ENCODE results near the gene TENM4.

Gene TENM4

GRCh38 chr11:79147731-79148130, 293.1 kb downstream of the TENM4 start:
- Mint-ChIP-seq H3K9me3 (peaks cover 0 to under 1% of the 10 kb centered on the region in 2 donors), H3K36me3 (ENCODE audit: insufficient read depth) (no peaks in the 10 kb centered on the region), H3K27me3 (no peaks in the 10 kb centered on the region), H3K4me3 (no peak overlapping the region), H3K27ac (no peak overlapping the region), H3K4me1 (ENCODE audit: low read depth in 2 of 2) (no peaks in the 10 kb centered on the region)
- no peak for DNase-seq
- ATAC-seq (replicated peaks): no peak

- DNase-seq (no peak), ATAC-seq (replicated peaks) (no peak)
- Mint-ChIP-seq H3K27me3 (no peaks in the 10 kb centered on the region), H3K27ac (no peak overlapping the region), H3K36me3 (ENCODE audit: insufficient read depth) (no peaks in the 10 kb centered on the region), H3K4me1 (ENCODE audit: low read depth in 2 of 2) (no peaks in the 10 kb centered on the region), H3K9me3 (peaks cover 0 to 4% of the 10 kb centered on the region in 2 donors), H3K4me3 (no peak overlapping the region)
Measured at GRCh38 chr11:79147011-79147410, 293.8 kb downstream of the TENM4 start.

GRCh38 chr11:79139900-79140299, 300.9 kb downstream of the TENM4 start:
- Mint-ChIP-seq H3K9me3 (peaks cover 7 to 13% of the 10 kb centered on the region in 2 donors), H3K4me1 (ENCODE audit: low read depth in 2 of 2) (no peaks in the 10 kb centered on the region), H3K27me3 (no peaks in the 10 kb centered on the region), H3K27ac (no peak overlapping the region), H3K4me3 (no peak overlapping the region), H3K36me3 (ENCODE audit: insufficient read depth) (no peaks in the 10 kb centered on the region)
- no peak for ATAC-seq (replicated peaks)
- no peak for DNase-seq

GRCh38 chr11:79129702-79130101, 311.1 kb downstream of the TENM4 start:
- DNase-seq (no peak), ATAC-seq (replicated peaks) (no peak)
- H3K27me3 Mint-ChIP-seq: no peaks in the 10 kb centered on the region
- peaks cover 3% of the 10 kb centered on the region for H3K36me3 Mint-ChIP-seq (ENCODE audit: insufficient read depth)
- H3K4me1 Mint-ChIP-seq (ENCODE audit: low read depth in 2 of 2): no peaks in the 10 kb centered on the region
- H3K4me3 Mint-ChIP-seq: no peak overlapping the region
- H3K9me3 Mint-ChIP-seq: peaks cover 11 to 25% of the 10 kb centered on the region in 2 donors
- H3K27ac Mint-ChIP-seq: no peak overlapping the region

GRCh38 chr11:79128291-79128690, 312.5 kb downstream of the TENM4 start:
- Mint-ChIP-seq H3K27me3 (no peaks in the 10 kb centered on the region), H3K9me3 (peaks cover 11 to 25% of the 10 kb centered on the region in 2 donors), H3K27ac (no peak overlapping the region), H3K4me1 (ENCODE audit: low read depth in 2 of 2) (no peaks in the 10 kb centered on the region), H3K36me3 (ENCODE audit: insufficient read depth) (peaks cover 3% of the 10 kb centered on the region), H3K4me3 (no peak overlapping the region)
- ATAC-seq (replicated peaks) (no peak), DNase-seq (no peak)

GRCh38 chr11:79122759-79123158, 318.1 kb downstream of the TENM4 start:
- DNase-seq (no peak), ATAC-seq (replicated peaks) (no peak)
- Mint-ChIP-seq H3K4me3 (no peak overlapping the region), H3K27ac (no peak overlapping the region), H3K4me1 (ENCODE audit: low read depth in 2 of 2) (no peaks in the 10 kb centered on the region), H3K27me3 (no peaks in the 10 kb centered on the region), H3K36me3 (ENCODE audit: insufficient read depth) (no peaks in the 10 kb centered on the region), H3K9me3 (peaks cover 0 to 5% of the 10 kb centered on the region in 2 donors)

- Mint-ChIP-seq H3K4me3 (no peak overlapping the region), H3K27me3 (no peaks in the 10 kb centered on the region), H3K27ac (no peak overlapping the region), H3K36me3 (ENCODE audit: insufficient read depth) (no peaks in the 10 kb centered on the region), H3K9me3 (peaks cover 2 to 10% of the 10 kb centered on the region in 2 donors), H3K4me1 (ENCODE audit: low read depth in 2 of 2) (no peaks in the 10 kb centered on the region)
- ATAC-seq (replicated peaks) (no peak), DNase-seq (no peak)
Measured at GRCh38 chr11:79121351-79121750, 319.5 kb downstream of the TENM4 start.

GRCh38 chr11:79119491-79120284, 321.1 kb downstream of the TENM4 start:
- Mint-ChIP-seq H3K36me3 (ENCODE audit: insufficient read depth) (no peaks in the 10 kb centered on the region), H3K4me1 (ENCODE audit: low read depth in 2 of 2) (no peaks in the 10 kb centered on the region), H3K9me3 (peaks cover 2 to 16% of the 10 kb centered on the region in 2 donors), H3K27me3 (no peaks in the 10 kb centered on the region), H3K27ac (no peak overlapping the region), H3K4me3 (no peak overlapping the region)
- no peak for DNase-seq
- no peak for ATAC-seq (replicated peaks)

- no peak for ATAC-seq (replicated peaks)
- H3K4me3 Mint-ChIP-seq: no peak overlapping the region
- peaks cover 2 to 23% of the 10 kb centered on the region in 2 donors for H3K9me3 Mint-ChIP-seq
- no peaks in the 10 kb centered on the region for H3K36me3 Mint-ChIP-seq (ENCODE audit: insufficient read depth)
- H3K4me1 Mint-ChIP-seq (ENCODE audit: low read depth in 2 of 2): no peaks in the 10 kb centered on the region
- DNase-seq: no peak
- no peaks in the 10 kb centered on the region for H3K27me3 Mint-ChIP-seq
- no peak overlapping the region for H3K27ac Mint-ChIP-seq
Measured at GRCh38 chr11:79117488-79117887, 323.3 kb downstream of the TENM4 start.

- no peak for DNase-seq
- no peak for ATAC-seq (replicated peaks)
- no peaks in the 10 kb centered on the region for H3K4me1 Mint-ChIP-seq (ENCODE audit: low read depth in 2 of 2)
- H3K27ac Mint-ChIP-seq: no peak overlapping the region
- no peaks in the 10 kb centered on the region for H3K27me3 Mint-ChIP-seq
- H3K4me3 Mint-ChIP-seq: no peak overlapping the region
- peaks cover 2 to 23% of the 10 kb centered on the region in 2 donors for H3K9me3 Mint-ChIP-seq
- peaks cover 4% of the 10 kb centered on the region for H3K36me3 Mint-ChIP-seq (ENCODE audit: insufficient read depth)
Measured at GRCh38 chr11:79116600-79116999, 324.2 kb downstream of the TENM4 start.

- Mint-ChIP-seq H3K4me1 (ENCODE audit: low read depth in 2 of 2) (no peaks in the 10 kb centered on the region), H3K27me3 (no peaks in the 10 kb centered on the region), H3K36me3 (ENCODE audit: insufficient read depth) (peaks cover 4% of the 10 kb centered on the region), H3K27ac (no peak overlapping the region), H3K9me3 (peaks cover 2 to 22% of the 10 kb centered on the region in 2 donors), H3K4me3 (no peak overlapping the region)
- ATAC-seq (replicated peaks): no peak
- no peak for DNase-seq
Measured at GRCh38 chr11:79113054-79113690, 327.7 kb downstream of the TENM4 start.

GRCh38 chr11:79110796-79111195, 330.0 kb downstream of the TENM4 start:
- H3K36me3 Mint-ChIP-seq (ENCODE audit: insufficient read depth): peaks cover 4% of the 10 kb centered on the region
- no peaks in the 10 kb centered on the region for H3K27me3 Mint-ChIP-seq
- no peak for DNase-seq
- H3K9me3 Mint-ChIP-seq: peaks cover 0 to 13% of the 10 kb centered on the region in 2 donors
- no peak for ATAC-seq (replicated peaks)
- H3K4me3 Mint-ChIP-seq: no peak overlapping the region
- H3K27ac Mint-ChIP-seq: no peak overlapping the region
- H3K4me1 Mint-ChIP-seq (ENCODE audit: low read depth in 2 of 2): no peaks in the 10 kb centered on the region

GRCh38 chr11:79110321-79110720, 330.5 kb downstream of the TENM4 start:
- Mint-ChIP-seq H3K4me1 (ENCODE audit: low read depth in 2 of 2) (no peaks in the 10 kb centered on the region), H3K36me3 (ENCODE audit: insufficient read depth) (peaks cover 4% of the 10 kb centered on the region), H3K9me3 (peaks cover 0 to 9% of the 10 kb centered on the region in 2 donors), H3K4me3 (no peak overlapping the region), H3K27me3 (no peaks in the 10 kb centered on the region), H3K27ac (no peak overlapping the region)
- no peak for ATAC-seq (replicated peaks)
- DNase-seq: no peak

- Mint-ChIP-seq H3K4me3 (no peak overlapping the region), H3K9me3 (peaks cover 0 to 2% of the 10 kb centered on the region in 2 donors)
- no peak for DNase-seq
Measured at GRCh38 chr11:79108851-79109250, 332.0 kb downstream of the TENM4 start.

More at GRCh38 chr11:79108851-79109250, 332.0 kb downstream of the TENM4 start:
- Mint-ChIP-seq H3K27me3 (no peaks in the 10 kb centered on the region), H3K27ac (no peak overlapping the region), H3K4me1 (ENCODE audit: low read depth in 2 of 2) (no peaks in the 10 kb centered on the region), H3K36me3 (ENCODE audit: insufficient read depth) (peaks cover 4% of the 10 kb centered on the region)
- no peak for ATAC-seq (replicated peaks)

Data from effector memory CD8-positive, alpha-beta T cell (primary cell).